NCI-H345 treated with DMSO at 0.1 percent for 48 hours (cell line): ENCODE results near the gene ANO10.
"Not testable (repeated sequence)": the region's sequence is repeated elsewhere in the genome, so short reads cannot be mapped to it uniquely, and the experiment has no call there.

ENCODE experiments used
- DNase-seq: peaks from one replicate; lab custom pipeline; 2025; ENCODE audit not compliant: unreplicated experiment; lab: John Stamatoyannopoulos, UW

Gene ANO10

GRCh38 chr3:43629257-43629656 lies 7.4 kb upstream of the ANO10 start:
- DNase-seq: no peak

- no peak for DNase-seq
Measured at GRCh38 chr3:43627360-43627759, 5.5 kb upstream of the ANO10 start.

DNA sequence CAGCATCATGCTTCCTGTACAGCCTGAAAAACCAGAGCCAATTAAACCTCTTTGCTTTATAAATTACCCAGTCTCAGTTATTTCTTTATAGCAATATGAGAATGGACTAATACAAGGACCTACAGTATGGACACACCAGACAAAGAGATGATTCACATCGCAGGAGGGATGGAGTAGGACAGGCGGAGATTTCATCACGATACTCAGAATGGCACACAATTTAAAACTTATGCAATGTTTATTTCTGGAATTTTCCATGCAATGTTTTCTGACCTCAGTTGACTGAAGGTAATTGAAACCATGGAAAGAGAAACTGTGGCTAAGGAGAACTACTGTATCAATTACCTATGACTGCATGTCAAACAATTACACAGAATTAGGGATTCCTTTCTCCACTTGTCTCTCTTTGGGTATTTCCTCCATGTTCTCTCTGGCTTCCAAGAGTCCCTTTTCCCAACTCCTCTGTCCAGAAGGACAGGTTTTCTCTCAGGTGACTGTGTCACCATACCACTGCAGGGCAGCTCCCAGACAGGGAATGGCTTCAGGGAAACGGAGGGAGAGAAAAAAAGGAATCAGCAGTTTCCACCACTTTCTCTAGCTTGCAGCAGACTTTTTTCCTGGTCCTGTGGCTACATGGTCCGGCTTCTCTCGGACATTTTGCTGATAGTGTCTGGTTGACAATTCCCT lies 3.0 kb upstream of the ANO10 start:
- DNase-seq: no peak

DNA sequence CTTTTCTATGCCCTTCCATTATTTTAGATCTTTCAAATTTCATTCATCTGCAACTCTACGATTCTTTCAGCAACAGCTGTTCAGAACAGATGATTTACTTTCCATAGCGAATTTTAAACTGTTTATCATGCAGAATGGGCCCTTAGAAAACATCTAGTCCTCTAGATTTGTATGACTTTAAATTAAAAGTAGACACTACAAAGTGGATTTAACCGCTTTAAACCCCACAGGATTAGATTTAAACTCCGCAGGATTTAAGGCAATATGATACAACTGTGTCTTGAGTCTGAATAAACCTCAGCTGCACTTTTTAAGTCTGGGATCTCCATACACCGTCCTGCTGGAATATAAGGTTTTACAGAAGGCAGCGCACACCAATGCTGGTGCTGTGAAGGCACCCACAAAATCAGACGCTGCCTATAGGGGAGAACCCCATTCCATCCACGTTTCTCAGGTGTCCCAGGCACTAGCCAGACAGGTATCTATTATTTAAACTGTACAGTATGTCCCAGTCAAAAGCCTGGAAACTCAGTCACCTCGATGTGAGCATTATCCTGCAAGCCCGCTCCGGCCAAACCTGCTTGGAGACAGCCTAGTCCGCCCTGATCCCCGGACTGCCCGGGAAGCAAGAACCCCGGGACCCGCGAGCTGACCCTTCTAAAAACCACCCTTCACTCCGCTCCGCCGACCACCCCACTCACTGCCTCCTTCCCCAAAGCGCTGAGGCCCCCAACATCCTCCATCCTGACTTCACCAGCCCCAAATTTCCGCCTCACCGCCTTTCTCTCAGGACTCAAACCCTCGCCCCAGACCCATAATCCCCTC lies 768 bp downstream of the ANO10 start:
- DNase-seq: no peak

- DNase-seq: no peak
Measured at GRCh38 chr3:43619588-43619987, 2.2 kb downstream of the ANO10 start.

DNA sequence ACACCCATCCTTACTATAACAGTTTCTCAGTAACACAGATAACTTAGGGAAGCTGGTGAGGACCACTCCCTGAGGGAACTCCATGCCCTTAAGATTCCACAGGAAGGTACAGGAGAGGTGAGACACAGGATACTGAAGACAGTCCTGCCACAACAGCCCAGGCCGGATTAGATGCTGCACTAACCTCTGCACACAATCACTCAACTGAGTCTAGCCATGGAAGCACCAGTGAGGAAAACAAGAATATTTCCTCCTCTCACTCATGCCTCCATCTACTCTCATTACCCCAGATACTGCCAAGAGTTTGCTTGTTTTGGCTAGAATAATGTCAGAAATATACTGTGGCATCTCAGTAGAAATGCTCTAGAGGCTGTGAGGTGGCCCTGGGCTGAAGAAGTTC lies 3.7 kb downstream of the ANO10 start:
- no peak for DNase-seq

DNA sequence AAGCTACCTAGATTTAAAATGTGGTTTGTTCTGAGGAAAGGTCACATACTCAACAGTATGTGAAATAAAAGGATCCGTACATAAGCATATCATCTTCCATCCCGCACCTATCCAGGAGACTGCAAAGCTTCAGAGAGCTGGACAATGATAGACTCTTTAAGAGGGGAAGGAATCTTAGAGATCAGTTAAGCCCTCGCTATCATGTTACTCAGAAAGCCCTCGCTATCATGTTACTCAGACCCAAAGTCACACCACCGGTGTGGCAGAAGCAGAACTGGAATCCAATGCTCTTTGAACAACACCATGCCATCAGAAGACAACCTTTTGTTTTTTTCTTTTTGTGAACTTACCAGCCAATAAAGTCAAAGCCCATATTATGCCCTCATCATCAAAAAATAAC lies 5.8 kb downstream of the ANO10 start:
- DNase-seq: no peak

DNA sequence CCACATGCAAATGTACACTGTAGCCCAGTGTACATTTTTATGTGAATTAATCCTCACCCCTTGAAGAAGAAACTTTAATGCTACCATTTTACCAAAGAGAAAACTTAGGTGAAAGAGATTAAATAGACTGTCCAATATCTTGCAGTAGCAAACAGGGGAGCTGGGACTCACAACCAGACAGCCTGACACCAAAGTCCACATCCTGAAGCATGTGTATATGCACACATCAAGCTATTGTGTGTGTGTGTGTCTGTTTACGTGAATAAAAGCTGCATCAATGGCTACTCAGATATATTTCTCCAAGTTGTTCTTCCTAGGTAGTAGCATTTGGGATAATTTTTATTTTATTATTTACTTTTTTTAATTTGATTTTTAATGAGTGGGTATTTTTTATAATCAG lies 6.7 kb downstream of the ANO10 start:
- DNase-seq: no peak

- DNase-seq: no peak
Measured at GRCh38 chr3:43613976-43614375, 7.8 kb downstream of the ANO10 start.

DNA sequence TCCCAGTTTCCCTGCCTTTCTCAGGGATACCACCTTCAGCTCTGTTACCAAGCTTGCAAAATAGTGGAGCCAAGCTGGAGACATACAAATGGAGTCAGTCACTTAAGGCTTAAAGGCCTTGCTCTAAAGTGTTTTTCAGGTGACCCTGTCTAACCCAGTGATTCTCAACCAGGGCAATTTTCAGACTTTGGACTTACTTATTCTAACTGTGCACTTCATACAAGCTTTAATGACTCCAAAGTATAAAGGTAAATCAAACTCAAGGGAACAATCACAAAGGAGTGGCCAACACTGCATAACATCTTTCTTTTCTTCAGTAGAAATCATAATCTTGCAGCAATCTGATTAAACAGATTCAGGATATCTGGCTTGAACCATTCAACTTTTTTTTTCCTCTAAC lies 9.4 kb downstream of the ANO10 start:
- DNase-seq: no peak

- DNase-seq: no peak
Measured at GRCh38 chr3:43609406-43609805, 12.4 kb downstream of the ANO10 start.

DNA sequence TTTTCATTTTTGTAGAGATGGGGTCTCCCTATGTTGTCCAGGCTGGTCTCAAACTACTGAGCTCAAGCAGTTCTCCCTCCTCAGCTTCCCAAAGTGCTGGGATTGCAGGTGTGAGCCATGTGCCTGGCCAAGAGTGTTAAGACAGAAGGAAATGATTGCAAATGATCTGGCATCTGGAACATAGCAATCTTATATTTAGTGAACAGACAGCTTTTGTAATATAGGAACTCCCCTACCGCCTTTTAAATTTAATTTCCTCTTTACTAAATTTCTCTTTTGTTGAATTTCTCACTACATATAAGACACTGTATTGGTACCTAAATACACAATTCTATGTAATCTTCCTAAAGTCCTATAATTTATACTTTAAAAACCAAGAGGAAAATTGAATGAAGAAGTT lies 13.1 kb downstream of the ANO10 start:
- DNase-seq: no peak

- DNase-seq: no peak
Measured at GRCh38 chr3:43606284-43606683, 15.5 kb downstream of the ANO10 start.

DNA sequence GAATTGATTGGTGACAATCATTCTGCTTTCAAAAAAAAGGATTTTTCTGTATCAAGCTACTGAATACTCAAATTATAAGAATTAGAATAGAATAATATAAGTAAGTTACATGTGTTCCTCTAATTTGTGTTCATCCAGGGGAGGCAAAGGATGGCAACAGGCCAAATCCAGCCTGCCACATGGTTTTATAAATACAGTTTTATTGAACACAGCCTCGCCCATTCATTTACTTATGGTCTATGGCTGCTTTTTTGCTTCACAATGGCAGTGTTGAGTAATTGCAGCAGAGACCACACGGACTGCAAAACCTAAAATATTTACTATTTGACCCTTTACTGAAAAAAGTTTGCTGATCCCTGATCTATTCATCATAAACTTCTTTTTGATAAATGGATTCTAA lies 21.9 kb downstream of the ANO10 start:
- not testable (repeated sequence) for DNase-seq

DNA sequence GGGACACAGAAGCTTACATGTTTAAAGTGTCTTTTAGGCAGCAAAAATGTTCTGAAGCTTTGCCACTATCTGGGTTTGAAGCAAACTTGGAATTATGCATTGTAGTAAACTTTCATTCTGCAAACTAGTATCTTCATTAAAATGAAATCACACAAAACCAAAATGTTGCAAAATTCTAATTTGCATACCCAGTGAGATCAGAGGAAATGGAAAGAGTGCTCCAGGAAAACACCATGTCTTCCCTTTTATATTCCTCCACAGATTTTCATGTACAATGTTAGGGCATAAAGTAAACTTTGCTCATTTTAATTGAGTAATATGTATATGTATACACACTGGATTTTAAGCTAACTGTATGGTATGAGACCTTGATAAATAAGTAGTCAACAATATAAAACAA lies 23.9 kb downstream of the ANO10 start:
- no peak for DNase-seq

- DNase-seq: not testable (repeated sequence)
Measured at GRCh38 chr3:43596178-43596577, 25.6 kb downstream of the ANO10 start.

- DNase-seq: not testable (repeated sequence)
Measured at GRCh38 chr3:43595280-43595679, 26.5 kb downstream of the ANO10 start.

DNA sequence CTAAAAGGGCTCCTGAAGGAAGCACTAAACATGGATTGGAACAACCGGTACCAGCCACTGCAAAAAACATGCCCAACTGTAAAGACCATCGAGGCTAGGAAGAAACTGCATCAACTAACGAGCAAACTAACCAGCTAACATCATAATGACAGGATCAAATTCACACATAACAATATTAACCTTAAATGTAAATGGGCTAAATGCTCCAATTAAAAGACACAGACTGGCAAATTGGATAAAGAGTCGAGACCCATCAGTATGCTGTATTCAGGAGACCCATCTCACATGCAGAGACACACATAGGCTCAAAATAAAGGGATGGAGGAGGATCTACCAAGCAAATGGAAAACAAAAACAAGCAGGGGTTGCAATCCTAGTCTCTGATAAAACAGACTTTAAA lies 28.2 kb downstream of the ANO10 start:
- DNase-seq: not testable (repeated sequence)

DNA sequence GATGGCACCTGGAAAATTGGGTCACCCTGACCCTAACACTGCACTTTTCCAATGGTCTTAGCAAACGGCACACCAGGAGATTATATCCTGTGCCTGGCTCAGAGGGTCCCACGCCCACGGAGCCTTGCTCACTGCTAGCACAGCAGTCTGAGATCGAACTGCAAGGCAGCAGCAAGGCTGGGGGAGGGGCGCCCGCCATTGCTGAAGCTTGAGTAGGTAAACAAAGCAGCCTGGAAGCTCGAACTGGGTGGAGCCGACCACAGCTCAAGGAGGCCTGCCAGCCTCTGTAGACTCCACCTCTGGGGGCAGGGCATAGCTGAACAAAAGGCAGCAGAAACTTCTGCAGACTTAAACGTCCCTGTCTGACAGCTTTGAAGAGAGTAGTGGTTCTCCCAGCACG lies 29.9 kb downstream of the ANO10 start:
- DNase-seq: not testable (repeated sequence)

DNA sequence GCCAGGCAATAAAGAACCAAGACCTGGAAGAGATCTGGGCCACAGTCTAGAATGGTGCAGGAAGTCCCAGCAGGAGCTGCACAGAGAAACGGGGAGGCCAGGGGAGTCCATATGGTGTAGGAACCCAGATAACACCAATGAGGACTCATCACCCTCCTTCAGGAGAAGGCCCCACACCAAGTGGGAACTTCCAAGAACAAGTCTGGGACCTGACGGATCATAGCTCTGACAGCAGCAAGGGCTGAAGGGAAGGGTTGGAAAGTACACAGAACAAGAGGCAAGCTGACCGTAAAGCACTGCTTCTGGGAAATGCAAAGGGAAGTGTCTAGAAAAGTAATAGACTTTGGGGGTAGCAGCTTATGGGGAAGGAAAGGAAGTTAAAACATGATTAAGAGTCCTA lies 34.5 kb downstream of the ANO10 start:
- DNase-seq: no peak

- no peak for DNase-seq
Measured at GRCh38 chr3:43584043-43584826, 37.6 kb downstream of the ANO10 start.

DNA sequence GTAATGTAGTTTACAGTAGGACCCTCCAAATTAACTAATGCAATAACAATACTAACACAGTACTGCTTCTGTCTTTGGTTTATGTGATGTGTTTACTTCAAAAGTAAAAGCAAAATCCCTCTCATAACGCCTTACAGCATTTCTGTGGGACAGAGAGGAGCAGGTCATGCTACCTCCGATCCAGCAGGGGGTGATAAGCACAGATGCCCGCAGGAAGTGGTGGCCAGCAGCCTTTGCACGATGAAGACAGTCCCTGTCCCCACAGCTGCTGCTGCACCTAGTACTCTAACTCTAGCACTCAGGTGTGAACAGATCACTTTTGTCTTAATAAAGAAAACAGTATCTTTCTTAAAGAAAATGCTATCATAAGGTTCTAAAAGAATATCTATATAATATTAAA lies 38.3 kb downstream of the ANO10 start:
- no peak for DNase-seq
